ENCODE measurements around the gene NUBP2. TPM values are rescaled to one million over a fixed set of nuclear protein-coding genes. Genes with fewer than 3 reads are reported as not detected.

NUBP2 gene
- total RNA-seq, 1 donor from 2014 or later = 54.4 TPM

DNA sequence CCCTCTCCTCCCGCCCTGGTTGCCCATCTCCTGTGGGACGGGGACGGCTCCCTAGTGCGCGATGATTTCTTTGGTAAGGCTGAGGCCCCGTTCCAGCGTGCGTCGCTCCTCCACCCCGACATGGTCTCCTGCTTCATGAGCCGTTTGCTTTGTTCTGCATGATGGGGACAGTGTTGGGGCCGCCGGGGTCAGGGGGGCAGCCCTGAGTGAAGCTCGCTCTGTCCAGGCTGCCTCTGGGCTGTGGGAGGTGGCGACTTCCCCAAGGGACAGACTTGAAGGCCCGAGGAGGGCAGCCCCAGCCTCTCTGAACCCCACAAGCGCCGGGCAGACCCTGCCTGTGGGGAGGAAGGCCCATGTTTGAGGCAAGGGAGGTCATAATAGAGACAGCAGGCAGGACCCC, 23.8 kb upstream of the NUBP2 start:
- no peak for DNase-seq (ENCODE audit: low spot score)

- no peak for DNase-seq (ENCODE audit: low spot score)
Observed at GRCh38 chr16:1759511-1759910, 23.2 kb upstream of the NUBP2 start.

DNA sequence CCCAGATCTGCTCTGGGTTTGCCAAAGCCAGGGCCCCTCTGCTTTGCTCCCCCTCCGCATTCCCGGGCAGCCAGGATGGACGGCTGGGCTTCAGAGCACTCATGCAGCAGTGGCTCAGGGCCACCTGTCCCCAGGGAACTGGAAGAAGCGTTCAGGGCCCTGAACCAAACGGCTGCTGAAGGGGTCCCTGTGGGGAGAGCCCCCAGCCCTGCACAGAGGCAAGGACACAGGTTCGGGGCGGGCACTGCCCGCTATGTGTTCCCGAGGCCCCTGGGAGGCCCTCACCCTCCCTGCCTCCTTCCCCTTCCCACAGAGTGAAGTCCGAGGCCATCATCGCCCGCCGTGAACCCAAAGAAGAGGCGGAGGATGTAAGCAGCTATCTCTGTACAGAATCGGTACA, 21.8 kb upstream of the NUBP2 start:
- DNase-seq (ENCODE audit: low spot score) = no peak

- DNase-seq (ENCODE audit: low spot score) = no peak
Observed at GRCh38 chr16:1761751-1762150, 21.0 kb upstream of the NUBP2 start.

GRCh38 chr16:1762196-1762878, 20.4 kb upstream of the NUBP2 start:
- DNase-seq (ENCODE audit: low spot score) = no peak

- no peak for DNase-seq (ENCODE audit: low spot score)
Observed at GRCh38 chr16:1762879-1763520, 19.8 kb upstream of the NUBP2 start.

- DNase-seq (ENCODE audit: low spot score) = no peak
Observed at GRCh38 chr16:1763521-1764511, 18.9 kb upstream of the NUBP2 start.

DNA sequence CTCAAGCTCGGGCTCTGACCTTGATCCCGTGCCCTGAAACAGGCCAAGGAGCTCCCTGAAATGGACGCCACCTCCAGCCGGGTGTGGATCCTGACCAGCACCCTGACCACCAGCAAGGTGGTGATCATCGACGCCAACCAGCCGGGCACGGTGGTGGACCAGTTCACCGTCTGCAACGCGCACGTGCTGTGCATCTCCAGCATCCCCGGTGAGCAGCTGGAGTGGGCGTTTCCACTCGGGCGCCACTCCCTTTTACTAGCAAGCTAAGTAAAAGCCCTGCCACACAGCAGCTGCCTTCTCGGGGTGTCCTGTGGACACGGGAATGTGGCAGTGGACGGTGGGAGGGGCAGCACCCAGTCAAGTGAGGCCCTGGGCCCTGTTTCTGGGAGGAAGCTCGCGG, 17.8 kb upstream of the NUBP2 start:
- no peak for DNase-seq (ENCODE audit: low spot score)

DNA sequence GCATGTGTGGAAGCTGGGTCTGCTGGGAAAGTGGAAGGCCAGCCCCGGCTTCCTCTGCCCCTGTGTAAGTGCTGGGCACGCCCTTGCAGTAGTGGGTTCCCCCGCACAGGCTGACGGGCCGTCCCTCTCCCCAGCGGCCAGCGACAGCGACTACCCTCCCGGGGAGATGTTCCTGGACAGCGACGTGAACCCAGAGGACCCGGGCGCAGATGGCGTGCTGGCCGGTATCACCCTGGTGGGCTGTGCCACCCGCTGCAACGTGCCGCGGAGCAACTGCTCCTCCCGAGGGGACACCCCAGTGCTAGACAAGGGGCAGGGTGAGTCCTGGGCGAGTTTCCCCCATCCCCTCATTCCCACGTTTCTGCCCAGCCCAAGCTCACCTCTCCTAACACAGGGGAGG, 16.9 kb upstream of the NUBP2 start:
- no peak for DNase-seq (ENCODE audit: low spot score)

- no peak for DNase-seq (ENCODE audit: low spot score)
Observed at GRCh38 chr16:1766231-1766630, 16.5 kb upstream of the NUBP2 start.

GRCh38 chr16:1766701-1767100, 16.1 kb upstream of the NUBP2 start:
- no peak for DNase-seq (ENCODE audit: low spot score)

DNA sequence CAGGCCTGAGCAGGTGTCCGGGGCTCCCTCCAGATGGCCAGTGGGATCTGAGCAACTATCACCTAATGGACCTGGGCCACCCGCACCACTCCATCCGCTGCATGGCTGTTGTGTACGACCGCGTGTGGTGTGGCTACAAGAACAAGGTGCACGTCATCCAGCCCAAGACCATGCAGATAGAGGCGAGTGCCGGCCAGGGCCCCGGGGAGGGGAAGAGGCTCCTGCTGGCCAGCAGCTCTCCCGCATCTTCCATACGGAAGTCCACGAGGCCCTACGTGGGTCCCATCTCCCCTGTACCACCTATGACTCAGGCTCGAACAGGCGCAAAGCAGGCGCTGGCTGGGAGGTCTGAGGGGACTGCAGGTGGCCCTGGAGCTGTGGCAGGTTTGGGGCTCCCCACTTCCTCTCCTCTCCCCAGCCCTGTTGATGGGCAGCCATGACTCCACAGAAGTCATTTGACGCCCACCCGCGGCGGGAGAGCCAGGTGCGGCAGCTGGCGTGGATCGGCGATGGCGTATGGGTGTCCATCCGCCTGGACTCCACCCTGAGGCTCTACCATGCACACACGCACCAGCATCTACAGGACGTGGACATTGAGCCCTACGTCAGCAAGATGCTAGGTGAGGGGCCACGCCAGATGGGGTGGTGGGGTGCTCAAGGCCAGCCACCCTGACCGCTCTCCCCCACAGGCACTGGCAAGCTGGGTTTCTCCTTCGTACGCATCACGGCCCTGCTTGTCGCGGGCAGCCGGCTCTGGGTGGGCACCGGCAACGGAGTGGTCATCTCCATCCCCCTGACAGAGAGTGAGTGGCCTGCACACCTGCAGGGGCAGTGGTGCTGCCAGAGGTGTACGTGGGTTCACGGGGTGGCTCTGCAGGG, 15.4 kb upstream of the NUBP2 start:
- no peak for DNase-seq (ENCODE audit: low spot score)

DNA sequence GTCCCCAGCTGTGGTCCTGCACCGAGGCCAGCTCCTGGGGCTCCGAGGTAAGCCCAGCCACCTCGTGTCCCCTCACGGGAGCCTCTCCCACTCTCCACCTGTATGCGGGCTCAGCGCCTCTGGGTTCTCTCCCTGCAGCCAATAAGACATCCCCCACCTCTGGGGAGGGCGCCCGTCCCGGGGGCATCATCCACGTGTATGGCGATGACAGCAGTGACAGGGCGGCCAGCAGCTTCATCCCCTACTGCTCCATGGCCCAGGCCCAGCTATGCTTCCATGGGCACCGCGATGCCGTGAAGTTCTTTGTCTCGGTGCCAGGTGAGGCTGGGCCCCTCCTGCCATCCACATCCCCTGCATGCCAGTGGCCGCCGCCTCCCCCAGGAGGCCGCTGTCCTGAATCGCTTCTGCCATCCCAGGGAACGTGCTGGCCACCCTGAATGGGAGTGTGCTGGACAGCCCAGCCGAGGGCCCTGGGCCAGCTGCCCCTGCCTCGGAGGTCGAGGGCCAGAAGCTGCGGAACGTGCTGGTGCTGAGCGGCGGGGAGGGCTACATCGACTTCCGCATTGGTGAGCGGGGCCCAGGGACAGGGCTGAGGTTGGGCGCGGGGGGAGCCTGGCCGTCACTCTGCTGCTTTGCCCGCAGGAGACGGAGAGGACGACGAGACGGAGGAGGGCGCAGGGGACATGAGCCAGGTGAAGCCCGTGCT, 14.5 kb upstream of the NUBP2 start:
- DNase-seq (ENCODE audit: low spot score) = no peak

GRCh38 chr16:1768767-1769401, 13.9 kb upstream of the NUBP2 start:
- no peak for DNase-seq (ENCODE audit: low spot score)

GRCh38 chr16:1769402-1770300, 13.1 kb upstream of the NUBP2 start:
- no peak for DNase-seq (ENCODE audit: low spot score)

DNA sequence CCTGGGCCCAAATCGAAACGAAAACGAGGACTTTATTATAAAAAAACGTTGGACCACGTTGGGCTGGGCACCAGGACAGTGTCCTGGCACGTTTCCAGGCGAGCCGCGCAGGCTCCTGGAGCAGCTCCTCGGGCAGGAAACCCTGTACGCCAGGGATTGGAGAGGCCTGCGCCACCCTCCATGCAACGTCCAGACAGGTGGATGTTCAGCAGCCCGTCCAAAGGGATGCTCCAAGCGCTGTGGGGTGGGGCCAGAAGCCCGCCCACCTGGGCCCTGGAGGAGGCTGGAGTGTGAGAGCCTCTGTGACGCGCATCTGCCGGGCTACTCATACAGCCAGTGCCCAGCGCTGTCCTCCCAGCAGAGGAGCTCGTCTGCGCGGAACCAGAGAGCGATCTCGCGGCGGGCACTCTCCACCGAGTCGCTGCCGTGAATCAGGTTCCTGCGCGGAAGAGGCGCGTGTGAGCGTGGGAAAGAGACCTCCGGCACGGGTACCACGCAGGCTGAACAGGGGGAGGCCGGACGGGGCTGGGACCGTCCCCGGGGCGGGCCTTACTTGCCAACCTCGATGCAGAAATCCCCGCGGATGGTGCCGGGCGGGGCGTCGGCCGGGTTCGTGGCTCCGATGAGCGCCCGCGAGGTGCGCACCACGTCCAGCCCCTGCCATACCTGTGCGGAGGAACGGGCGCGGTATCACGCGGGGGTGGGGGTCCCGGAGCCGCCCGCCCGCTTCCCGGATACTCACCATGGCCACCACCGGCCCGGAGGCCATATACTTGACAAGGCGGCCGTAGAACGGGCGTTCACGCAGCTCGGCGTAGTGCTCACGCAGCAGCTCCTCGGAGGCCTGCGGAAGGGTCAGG, 12.2 kb upstream of the NUBP2 start:
- DNase-seq (ENCODE audit: low spot score) = peak; percentile 69

GRCh38 chr16:1771188-1771863, 11.4 kb upstream of the NUBP2 start, which contains the start of gene NME3:
TSS of gene NME3 (minus strand) at chr16:1771543. CDS start at chr16:1771534, 9 bp downstream.
- peak; percentile 80 for DNase-seq (ENCODE audit: low spot score)

Data from mucosa of gallbladder (tissue), 1 donor.